EH (cell line): ENCODE results near the gene FAM43B.

Experiments
- DNase-seq: peaks from one replicate; pipeline ENCODE4 v3.0.0-alpha.2; 2015; ENCODE audit warnings: low read depth

FAM43B gene

DNA sequence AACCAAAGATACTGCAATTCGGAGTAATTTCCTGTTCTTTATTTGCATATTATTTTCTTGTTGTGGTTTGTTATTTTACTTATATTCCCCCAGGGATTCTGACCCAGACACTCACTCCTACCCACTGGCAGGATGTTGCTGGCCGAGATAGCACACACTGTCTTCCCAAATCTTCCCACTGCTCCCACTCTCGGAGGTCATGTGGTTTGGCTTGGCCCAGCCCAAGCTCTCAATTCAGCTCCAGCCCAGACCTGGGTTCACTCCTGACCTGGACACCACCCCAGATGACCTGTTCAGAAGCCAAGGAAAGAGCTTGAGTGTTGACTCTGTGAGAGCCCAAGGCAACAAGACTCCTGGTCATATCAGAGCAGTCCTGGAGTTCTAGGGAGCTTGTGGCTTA lies 1.2 kb upstream of the FAM43B start:
- no peak for DNase-seq

DNA sequence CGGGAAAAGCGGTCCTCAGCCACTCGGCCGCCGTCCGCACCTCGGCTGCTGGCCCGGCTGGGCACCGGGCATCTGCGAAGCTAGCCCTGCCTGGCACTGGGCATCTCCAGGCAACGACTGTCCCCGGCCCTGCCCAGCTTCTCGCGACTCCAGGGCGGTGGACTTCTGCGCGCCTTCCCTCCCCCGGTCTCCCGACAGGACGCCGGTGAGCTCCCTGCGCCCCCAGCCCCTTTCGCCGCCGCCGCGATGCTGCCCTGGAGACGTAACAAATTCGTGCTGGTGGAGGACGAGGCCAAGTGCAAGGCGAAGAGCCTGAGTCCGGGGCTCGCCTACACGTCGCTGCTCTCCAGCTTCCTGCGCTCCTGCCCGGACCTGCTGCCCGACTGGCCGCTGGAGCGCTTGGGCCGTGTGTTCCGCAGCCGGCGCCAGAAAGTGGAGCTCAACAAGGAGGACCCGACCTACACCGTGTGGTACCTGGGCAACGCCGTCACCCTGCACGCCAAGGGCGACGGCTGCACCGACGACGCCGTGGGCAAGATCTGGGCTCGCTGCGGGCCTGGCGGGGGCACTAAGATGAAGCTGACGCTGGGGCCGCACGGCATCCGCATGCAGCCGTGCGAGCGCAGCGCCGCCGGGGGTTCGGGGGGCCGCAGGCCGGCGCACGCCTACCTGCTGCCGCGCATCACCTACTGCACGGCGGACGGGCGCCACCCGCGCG lies 514 bp downstream of the FAM43B start:
- peak; percentile 33 for DNase-seq

DNA sequence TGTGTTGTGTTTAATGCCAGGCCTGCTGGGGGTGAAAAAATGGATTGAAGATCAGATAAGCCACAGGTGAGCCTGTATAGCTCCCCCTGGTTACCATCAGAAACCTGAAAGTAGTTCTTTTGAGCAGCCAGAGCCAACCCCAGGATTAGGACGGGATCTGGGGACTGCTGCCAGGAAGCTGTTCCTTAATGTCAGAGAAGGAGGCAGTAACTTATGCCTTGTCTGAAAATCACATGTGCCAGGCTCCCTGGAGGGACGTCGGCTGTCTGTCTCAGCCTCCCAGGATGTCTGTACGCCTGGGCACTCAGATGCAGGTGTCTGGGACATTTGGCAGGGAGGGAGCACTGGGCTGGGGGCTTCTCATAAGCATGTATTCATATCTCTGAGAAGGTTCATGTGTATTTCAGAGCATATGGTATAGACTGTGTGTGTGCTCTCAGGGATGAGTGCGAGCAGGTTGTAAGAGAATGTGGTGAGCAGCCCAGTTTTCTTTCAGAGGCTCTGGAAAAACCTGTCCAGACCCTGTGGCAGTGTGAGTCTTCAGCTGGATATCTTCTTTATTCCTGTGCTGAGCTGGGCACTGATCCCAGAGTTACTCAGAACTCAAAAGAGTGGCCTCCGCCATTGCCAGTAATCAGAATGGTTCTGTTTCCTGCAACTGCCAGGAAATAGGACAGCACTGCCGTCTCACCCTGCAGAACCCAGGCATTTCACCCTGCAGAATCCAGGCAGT lies 2.8 kb downstream of the FAM43B start:
- DNase-seq, result no peak

DNA sequence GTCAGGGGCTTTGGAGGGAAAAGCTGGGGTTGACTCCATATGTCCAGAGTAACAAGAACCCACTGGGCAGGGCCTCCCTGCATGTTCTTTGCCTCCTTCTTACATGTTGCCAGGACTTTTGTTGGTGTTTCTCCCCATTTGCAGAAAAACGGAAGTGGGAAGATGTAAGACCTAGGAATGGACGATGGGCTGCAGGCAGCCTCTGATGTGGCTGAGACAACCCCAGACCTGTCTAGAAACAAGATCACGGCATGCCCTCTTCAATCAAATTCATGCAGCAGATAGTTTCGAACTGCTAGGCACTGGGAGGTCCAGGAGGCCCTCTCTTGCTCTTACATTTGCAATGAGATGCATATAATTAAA lies 3.4 kb downstream of the FAM43B start:
- no peak for DNase-seq

DNA sequence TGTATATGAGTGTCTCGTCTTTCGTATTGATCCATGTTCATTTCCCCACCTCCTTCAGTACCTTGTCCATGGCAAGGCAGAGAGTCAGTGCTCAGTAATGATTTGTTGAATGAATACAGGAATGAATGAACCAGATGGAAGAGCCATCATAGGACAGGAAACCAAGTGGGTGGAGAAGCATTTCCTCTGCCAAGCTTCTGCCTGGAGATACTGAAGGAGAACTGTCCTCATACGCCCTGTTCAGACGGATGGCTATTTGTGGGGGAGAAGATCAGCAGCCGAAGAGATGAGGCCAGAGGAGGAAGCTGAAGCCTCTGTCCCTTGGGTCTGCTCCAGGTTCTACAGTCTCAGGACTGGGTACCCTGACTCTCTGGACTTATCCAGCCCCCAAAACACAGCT lies 5.8 kb downstream of the FAM43B start:
- peak; percentile 25 for DNase-seq

DNA sequence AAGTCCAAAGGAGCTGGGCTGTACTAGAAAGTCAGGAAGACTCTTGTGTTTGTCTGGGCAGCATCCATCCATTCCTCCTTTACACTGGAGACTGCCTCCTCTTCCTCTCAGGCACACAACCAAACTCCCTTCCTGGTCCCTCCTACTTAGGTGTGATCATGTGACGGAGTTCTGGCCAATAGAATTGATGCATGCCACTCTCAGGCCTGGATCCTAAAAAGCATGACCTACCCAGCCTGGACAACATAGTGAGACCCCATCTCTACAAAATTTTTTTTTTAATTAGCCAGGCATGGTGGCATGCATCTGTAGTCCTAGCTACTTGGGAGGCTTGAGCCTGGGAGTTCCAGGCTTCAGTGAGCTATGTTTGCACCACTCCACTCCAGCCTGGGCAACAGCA lies 8.6 kb downstream of the FAM43B start:
- no peak for DNase-seq

DNA sequence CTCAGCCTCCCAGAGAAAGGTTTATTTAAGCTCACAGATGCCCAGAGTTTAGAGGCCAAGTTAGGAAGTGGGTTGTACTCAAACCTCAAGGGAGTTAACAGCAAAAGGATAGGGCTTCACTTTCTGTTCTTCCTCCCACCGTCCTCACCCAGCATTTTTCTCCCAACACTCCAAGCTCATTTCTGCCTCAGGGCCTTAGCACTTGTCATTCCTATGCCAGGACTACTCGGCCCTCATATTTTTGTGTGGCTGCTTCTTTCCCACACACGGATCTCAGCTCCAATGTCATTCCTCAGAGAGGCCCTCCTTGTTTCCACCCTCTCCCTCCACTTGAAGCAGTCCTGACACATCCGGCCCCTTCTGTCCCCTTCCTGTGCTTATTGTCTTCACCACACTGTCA lies 12.9 kb downstream of the FAM43B start:
- DNase-seq, result no peak

DNA sequence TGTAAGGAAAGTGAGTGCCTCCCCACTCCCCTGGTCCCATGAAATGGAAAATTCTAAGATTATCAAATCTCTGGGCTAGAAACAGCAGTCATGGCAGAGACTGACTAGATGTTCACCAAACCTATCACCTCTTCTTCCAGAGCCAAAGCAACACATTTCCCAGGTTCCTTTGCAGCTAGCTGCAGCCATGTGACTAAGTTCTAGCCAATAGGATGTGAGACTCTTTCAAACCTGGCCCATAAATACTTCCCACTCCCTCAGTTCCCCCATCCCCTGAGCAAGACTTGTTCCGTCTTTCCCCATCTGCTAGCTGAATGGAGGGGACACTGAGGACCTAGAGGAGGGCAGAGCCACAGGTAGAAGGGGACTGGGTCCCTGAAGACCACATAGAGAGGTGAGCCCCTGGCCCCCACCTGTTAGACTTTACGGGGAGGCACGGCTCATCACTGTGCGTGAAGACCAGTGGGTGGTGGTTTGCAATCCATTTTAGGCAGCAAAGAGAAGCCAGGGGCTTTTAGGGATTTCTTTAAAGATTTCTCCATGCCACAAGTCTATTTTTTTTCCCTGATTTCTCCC lies 17.2 kb downstream of the FAM43B start:
- no peak for DNase-seq

DNA sequence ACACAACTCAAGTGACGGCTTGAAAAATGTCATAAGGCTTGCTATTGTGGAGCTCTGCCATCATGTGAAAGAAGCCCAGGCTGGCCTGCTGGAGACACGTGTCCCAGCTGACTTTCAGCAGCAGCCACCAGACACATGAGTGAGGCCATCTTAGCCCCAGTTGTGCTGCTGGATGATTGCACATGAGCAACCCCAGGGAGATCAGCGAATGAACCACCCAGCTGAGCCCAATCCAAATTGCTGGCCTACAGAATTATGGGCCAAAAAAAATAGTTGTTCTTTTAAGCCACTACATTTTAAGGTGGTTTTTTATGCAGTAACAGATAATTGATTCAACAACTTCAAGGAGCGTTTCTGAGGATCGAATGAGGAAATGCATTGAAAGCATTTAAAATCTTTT lies 19.1 kb downstream of the FAM43B start:
- DNase-seq, result no peak

DNA sequence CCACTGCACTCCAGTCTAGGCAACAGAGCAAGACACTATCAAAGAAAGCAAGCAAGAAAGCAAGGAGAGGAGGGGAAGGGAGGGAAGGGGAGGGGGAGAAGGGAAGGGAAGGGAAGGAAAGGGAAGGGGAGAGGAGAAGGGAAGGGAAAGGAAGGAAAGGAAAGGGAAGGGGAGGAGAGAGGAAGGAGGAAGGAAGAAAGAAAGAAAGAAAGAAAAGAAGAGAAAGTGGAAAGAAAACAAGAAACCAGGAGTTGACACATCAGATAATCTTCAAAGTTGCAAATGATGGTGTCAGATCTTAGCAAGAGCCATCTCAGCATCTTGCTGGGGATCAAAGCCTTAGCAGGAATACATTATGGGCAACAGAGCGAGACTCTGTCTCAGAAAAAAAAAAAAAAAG lies 21.6 kb downstream of the FAM43B start:
- DNase-seq, result no peak

DNA sequence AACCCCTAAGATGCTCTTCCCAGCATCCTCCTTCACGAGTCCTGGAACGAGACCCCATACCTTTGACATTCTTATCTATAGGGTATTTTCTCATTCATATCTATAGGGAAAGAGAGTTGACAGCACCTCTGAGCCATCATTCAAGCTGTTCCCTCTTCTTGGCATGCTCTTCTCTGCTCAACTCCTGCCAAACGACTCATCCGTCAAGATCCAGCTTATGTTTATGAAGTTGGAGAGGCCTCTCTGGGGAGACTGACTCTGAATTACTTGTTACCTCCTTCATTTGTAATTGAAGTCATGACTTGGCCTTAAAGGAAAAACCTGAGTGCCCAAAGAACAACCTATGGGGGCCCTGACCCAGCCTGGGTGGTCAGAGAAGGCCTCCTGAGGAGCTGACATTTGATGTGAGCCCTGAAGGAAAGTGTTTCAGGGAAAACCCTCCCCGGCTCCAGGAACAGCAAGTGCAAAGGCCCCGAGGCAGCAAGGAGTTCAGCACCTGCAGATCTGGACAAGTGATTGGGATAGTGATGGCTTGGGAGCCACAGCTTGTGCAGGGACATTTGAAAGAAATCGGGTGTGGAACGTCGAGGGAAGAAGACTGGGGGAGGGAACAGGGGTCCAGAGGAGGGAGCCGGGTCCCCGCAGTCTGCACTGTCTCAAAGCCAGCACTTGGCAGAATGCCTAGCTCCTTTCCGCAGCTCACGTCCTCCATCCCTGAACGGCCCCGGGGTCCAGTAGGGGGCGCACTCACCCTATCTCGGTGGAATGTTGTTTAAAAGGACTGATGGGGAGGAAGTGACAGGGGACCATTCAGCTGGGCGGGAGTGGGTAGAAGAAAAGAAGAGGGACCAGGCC lies 22.5 kb downstream of the FAM43B start:
- peak; percentile 87 for DNase-seq

DNA sequence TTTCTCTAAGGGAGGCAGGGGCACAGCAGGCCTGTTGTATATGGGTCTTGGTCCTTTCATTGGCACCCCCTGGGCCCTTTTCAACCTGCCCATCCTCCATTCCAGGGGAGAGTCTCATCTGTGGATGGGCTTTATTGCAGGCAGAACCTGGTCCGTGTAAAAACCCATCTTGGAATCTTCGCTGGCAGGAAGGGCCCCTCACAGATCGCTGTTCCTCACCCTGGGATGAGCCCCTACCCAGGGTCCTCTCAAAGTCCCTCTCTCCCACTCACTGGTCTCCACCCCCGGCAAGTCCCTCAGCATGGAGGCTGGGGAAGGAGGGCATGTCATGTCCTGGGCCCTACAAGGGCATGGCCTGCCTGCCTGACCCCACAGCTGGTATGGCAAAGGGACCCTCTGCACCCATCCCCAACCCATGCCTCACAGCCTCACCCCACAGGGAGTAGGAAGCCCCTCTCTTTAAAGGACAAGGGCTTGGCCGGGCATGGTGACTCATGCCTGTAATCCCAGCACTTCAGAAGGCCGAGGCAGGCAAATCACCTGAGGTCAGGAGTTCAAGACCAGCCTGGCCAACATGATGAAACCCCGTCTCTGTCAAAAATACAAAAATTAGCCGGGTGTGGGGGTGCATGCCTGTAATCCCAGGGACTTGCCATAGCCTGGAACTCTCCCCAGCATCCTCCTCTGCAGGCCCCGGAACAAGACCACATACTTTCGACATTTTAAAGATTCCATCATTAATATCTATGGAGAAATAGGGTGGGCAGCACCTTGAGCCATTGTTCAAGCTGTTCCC lies 23.4 kb downstream of the FAM43B start:
- DNase-seq, result no peak

DNA sequence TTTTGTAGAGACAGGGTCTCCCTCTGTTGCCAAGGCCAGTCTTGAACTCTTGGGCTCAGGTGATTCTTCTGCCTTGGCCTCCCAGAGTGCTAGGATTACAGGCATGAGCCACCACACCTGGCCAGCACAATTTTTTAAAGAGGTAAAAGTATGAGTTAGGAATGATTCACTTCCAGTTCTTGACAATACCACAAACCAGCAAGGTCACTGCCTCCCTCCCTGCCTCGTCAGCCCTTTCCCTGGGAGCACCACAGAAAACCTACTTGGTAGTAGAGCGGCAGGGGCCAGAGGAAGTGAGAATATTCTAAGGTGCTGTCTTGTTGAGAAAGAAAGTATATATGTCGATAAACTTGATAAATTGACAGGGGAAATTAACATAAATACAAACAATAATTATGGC lies 25.7 kb downstream of the FAM43B start:
- DNase-seq, result no peak

DNA sequence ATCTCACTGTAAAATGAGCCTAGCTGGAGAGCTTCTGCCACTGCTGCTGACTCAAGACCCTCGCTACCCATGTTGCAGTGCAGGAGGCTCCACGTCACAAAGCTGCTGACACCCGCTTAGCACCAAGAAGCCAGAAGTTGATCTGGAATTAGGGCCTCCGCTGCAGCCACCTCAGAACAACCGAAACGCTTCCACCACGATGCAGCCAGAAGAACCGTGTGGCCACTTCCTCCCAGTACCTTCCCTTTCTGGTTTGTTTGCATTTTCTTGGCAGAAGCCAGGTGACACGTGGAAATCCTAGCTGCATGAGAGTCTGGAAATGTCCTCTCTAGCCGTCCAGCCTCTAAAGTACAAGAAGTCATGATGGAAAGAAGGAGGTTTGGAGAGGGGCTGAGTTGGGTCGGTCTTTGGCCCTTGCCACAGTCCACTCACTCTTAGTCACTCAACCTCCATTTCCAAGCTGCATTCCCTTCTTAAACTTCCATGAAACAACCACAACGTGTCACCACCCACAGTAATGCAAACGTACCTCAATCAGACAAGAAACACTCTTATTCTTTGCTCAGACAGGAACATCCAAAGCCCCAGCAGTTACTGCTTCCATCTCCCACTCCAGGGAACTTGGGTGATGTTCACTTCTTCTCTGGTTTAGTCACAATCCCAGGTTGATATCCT lies 26.5 kb downstream of the FAM43B start:
- peak; percentile 46 for DNase-seq

DNA sequence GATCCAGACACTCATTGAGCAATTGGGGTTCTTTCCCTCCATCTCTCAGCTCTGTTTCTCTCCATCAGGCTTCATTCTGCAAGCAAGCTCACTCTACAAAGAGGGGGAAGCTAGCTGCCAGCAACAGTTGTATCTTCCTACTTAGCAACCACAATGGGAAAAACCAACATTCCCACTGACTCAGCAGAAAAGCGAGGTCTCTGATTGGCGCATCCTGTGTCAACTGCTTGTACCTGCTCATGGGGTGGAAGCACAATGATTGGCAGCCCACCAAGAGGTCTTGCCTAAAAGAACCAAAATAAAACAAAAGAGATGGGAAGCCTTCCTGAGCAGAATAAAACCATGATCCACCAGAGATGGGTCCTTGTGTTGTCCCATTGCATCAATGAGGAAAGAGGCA lies 32.5 kb downstream of the FAM43B start:
- DNase-seq, result no peak

DNA sequence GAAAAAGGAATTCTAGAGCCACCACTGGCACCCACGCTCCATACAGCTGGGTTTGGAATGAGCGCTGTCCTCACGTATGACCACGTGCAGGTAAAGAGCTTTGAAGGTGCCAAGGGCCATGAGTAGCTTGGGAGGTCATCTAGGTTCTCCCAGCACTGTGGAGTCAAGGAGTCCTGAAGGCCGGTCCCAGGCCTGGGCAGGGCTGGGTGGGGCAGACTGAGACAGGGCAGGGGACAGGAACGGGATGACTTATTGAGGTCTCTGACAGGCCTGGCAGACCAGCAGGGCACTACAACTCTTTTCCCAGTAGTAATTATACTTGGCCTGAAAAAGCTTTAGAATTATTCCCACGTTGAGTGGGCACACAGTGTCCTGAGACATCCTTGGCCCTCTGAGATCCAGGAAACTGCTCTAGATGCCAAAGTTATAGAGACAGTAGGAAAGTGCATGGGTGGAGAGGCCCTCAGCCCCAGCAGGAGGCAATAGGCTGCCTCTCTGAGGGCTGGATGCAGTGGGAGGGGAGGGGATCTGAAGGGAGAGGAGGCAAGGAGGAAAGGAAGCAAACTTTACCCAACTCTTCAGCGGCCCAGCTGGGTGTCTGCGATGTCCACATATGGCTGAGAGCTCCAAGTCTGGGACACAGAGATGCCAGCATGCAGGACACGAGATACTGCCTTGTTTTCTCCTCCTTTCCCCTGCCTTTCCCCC lies 34.7 kb downstream of the FAM43B start:
- DNase-seq, result no peak

DNA sequence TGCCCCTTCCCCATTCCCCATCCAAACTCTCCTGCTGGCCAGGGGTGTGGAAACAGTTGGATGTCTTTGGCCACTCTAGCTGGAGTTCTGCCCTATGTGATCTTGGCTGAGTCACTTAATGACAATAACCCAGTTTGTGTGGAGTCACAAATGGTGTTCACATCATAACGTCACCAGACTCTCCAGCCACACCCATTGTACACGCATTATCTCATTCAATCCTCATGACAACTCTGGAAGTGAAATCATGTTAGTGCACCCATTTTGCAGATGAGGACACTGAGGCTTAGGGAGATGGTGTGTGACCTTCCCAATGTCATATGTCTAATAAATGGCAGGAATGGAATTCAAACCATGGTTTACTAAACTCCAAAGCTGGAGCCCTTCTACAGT lies 35.3 kb downstream of the FAM43B start:
- DNase-seq, result peak; percentile 51

DNA sequence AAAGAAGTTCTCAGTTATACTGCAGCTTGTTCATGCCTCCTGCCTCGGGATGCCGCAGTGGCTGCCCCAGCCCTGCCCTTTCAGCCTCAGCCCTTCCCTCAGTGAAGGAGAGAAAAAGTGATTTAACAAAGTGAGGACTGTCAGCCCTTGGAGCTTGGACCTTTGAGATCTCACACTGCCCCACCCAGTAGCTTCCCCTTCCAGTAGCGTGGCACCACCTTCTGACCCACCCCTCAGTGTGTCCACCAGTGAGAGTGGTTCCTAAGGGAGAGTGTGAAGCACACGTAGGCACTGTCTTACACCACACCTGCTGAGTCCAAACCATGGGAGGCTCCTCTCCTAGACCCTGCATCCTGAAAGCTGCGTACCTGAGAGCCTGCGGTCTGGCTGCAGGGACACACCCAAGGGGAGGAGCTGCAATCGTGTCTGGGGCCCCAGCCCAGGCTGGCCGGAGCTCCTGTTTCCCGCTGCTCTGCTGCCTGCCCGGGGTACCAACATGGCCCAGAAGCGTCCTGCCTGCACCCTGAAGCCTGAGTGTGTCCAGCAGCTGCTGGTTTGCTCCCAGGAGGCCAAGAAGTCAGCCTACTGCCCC lies 36.4 kb downstream of the FAM43B start, which contains the start of gene CDA:
Gene CDA (plus strand): TSS at position 464 of the 592 bp plus-strand sequence. CDS start 33 bp downstream, at position 497.
- DNase-seq, result no peak

DNA sequence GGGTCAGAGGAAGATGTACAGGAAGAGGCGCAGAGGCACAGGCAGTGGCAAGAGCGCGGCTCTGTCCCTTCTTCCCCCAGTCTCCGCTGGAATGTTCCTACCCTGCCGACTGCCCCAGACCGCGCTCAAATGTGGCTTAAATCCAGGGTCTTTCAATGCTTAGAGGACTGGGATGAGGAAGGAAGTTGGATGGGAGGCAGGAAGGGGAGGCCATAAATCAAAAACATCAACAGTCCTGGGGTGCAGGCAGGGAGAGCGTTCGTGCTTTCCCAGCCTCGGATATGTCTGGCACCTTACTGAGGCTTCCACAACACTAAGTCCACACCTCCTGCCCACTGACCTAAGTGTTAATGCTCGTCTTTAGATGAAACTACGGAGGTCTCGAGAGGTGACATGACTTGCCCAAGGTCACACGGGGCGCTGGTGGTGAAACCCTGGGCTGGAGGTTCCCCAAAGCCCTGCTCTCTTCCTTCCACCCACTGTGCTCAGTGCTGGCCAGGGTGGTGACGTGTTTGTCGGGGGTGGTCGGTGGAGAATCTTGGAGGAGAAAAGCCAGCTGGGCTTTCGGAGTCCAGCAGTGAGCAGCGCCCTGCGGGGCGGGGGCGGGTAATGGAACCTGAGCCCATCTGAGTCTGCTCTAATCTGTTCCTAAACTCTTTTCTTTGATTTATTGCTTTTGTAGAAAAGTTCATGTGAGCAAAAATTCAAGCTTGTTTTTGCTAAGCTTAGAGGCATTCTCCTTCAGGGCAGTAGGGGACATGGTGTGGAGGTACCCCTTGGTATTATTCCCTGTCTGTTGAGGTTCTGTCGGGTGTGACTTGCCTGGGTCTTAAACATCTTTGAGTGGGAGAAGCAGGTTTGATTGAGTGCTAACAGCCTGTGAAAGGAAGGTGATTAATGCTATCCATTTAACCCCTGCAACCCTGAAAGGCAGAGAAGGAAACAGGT lies 37.2 kb downstream of the FAM43B start:
- DNase-seq, result no peak
